NCI-H2196 treated with DMSO at 0.1 percent for 48 hours (cell line): ENCODE results near the gene IKZF2.

Source experiments
- DNase-seq: peaks from one replicate; lab custom pipeline; 2025; ENCODE audit not compliant: unreplicated experiment; lab: John Stamatoyannopoulos, UW

Gene IKZF2

GRCh38 chr2:212961255-212961654 lies 190.2 kb downstream of the IKZF2 start:
- no peak for DNase-seq

DNA sequence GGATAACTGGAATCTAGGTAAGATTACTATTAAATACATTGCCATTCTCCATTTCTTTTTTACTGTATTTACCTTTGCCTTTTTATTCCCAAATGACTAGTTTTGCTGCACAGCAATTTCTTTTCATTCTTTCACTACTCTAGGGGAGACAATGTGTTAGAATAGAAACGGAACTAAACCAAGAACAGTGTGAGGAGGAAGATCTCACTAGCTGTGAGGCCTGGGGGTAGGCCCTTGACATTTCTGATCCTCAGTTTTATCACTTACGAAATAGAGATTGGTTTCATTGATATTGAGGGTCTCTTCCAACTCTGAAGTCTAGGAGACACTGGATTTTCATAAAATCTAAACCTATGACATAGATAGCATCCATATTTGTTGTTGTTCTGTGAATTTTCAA lies 191.1 kb downstream of the IKZF2 start:
- no peak for DNase-seq

DNA sequence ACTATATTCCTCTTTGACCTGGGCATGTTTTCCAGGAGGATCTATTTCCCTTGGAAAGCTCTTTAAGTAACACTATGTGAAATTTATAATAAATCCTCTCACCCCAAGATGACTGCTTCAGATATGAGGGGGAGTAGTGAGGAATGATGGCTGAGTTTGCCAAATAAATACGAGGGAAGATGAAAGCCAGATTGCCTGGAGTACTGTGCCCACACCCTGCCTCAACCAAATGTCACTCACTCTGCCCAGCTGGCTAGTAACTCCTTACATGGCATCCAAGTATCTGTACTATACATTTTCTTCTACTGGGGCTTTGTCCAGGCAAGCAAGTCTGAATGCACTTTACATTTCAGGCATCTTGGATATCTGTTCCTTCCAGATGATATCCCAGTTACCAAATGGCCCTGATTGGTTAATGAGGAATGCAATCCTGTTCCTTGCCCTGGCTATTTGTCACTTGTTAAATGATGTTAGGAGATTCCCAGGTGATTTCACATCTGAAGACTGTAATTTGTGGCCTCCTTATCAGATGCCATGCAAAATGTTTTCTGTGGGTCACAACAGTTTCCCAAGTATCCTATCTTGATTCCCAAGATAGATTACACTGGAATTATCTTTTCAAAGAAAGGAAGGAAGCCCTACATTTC lies 191.8 kb downstream of the IKZF2 start:
- DNase-seq: no peak

GRCh38 chr2:212958757-212959295 lies 192.6 kb downstream of the IKZF2 start:
- no peak for DNase-seq

GRCh38 chr2:212958133-212958532 lies 193.3 kb downstream of the IKZF2 start:
- no peak for DNase-seq

- DNase-seq: no peak
Measured at GRCh38 chr2:212957624-212958023, 193.8 kb downstream of the IKZF2 start.

GRCh38 chr2:212956665-212957607 lies 194.5 kb downstream of the IKZF2 start:
- DNase-seq: no peak

DNA sequence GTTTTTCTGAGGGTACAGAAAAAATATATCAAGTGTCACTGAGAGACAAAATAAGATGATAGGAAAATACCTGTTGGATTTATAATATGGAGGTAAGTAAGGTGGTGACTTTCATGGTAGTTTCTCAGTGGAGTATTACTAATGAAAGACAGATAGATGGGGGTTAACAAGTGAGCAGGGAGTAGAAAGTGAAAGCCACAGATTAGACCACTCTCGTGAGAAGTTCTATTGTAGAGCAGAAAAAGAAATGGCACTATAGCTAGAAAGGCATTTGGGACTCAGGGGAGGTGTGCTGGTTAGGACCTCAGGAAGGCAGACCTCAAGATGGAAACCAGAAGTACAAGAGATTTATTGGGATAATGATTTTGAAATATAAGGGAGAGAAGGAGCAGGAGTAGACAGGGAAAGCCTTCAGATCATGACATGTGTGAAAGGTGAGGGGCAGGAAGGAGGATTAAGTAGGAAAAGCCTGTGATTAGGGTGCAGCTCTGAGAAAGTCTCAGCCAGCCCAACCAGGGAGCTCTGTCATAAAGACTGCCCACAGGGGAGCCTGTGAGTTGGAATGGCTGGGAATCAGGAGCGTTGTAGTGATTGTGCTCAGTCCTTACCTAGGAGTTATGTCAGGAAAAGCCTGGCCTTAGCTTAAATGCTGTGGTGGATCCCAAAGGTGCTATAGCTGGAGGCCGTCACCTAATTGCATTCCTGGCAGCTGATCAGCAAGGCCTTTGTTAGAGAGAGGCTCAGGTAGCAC lies 198.1 kb downstream of the IKZF2 start:
- no peak for DNase-seq

- no peak for DNase-seq
Measured at GRCh38 chr2:212949786-212950185, 201.6 kb downstream of the IKZF2 start.
